Measurements from ENCODE around the gene DNAJA3.

Gene DNAJA3

DNA sequence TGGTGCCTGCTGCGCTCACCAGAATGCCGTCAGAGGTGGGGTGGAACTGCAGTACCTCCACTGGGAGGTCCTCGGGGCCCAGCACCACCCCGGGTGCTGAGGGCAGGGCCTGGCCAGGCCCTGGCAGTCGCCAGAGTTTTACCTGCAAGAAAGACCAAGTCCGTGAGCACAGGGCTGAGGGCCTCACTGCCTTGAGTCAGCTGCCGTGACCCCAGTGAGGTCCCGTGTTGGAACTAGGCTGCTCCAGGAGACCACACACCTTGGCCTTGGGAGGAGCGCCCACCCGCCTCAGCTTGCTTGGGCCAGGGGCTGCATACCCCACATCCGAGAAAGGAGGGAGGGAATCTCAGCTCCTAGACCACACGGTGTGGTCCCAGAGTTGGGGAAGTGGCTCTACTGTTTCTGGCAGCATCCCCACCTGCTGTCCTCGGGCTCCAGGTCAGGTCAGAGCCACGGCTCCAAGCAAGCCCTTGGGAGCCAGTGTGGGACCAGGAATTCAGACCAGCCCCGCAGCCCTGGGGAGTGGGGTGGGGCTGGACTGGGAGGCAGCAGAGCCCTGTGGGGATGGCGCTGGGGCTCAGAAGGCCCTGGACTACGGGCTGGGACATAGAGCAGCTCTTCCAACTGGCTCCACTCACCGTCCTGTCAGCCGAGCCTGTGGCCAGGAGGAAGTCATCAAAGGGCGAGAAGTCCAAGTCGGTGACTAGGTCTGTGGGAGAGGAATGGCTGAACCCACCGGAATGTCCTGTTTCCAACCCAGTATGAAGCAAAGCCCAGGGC, 17.9 kb upstream of the DNAJA3 start:
- DNase-seq (ENCODE audit: low spot score), result no peak

DNA sequence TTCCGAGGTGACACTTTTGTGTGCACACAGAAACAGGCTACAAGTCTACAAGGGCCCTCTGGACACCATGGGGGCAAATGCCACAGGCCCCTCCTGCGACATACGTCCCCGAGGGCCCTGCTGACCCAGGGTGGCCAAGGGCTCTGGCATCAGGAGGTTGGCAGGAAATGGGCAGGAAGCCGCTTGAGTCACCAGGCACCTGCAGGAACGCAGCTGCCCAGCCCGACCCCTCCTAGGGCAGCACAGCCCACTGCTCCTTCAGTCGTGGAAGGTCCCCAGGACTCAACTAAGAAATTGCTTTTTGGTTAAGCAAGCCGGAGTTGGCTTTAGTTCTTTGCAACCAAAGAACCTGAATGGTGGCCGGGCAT, 17.4 kb upstream of the DNAJA3 start:
- DNase-seq (ENCODE audit: low spot score), result no peak

DNA sequence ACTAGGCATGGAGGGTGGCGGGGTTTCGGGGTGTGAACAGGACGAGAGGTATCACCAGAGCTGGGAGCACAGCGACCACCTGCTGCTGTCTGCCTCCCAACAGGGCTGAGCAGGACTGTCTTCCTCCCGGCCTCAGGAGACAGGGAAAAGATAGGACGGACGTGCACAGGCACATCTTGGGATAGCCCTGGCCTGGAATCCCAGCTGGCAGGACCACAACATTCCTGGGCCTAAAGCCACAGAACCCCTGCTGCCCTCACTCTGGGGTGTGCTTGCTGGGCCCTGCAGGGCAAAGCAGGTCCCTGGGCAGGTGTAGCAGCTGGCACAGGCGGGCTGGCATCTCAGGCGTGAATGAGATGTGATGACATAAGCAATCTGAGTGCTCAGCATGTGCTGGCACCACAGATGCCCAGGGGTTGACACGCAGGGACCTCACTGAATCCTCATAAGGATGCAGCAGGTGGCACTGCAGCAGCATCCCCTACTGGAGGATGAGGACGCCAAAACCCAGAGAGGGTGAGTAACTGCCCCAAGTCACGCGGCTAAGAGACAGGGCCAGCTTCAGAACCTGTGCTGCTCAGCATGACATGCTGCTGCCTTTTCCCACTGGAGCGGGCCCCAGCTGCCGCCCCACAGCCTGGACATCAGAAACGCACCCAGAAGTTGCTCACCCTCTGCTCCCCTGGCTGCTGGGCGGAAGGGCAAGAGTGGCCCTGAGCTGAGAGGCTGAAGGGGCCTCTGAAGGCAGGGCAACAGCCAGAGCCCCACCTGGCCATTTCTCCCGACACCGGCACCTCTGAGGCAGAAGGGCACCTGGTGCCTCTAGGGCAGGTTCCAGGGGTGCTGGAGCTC, 16.4 kb upstream of the DNAJA3 start:
- peak; percentile 50 for DNase-seq (ENCODE audit: low spot score)

DNA sequence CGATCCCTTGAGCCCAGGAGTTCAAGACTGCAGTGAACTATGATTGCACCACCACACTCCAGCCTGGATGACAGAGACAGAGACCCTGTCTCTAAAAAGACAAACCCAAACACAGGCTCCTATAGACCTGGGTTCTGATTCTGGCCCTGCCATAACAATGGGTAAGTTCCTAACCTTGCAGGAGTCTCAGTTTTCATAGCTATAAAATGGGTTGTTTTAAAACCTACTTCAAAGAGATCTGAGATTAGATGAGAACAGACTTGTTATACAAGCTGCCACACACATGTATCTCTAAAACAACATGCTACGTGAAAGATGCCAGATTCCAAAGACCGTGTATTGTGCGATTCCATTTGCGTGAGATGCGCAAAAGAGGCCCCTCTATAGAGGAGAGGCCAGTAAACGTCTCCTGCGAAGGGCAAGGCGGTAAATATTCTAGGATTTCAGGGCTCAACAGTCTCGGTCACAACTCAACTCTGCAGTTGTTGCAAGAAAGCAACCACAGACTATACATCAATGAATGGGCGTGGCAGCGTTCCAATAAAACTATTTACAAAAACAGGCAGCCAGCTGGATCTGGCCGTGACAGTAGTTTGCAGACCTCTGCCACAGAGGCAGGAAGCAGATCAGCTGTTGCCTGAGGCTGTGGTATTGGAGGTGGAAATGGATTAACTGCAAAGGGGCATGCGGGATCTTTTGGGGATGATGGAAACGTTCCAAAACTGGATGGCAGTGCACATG, 15.2 kb upstream of the DNAJA3 start:
- peak; percentile 92 for DNase-seq (ENCODE audit: low spot score)

DNA sequence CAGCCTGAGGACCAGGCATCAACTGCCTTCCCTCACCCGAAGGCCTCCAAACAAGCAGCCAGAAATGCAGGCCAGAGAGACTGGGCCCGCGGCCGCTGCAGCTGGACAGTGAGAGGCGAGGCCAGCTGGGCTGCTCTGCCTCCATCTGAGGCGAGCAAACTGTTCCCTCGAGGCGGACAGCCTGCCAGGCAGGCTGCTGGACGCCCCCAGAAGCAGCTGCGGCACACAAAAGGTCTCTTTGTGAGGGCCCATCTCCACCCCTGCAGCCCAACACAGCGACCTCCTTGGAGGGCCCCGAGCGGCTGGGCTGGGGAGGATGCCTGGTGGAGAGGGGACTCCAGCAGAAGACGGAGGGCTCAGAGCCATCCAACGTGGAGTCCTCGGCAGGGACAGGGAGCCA, 14.0 kb upstream of the DNAJA3 start:
- DNase-seq (ENCODE audit: low spot score), result peak; percentile 95

DNA sequence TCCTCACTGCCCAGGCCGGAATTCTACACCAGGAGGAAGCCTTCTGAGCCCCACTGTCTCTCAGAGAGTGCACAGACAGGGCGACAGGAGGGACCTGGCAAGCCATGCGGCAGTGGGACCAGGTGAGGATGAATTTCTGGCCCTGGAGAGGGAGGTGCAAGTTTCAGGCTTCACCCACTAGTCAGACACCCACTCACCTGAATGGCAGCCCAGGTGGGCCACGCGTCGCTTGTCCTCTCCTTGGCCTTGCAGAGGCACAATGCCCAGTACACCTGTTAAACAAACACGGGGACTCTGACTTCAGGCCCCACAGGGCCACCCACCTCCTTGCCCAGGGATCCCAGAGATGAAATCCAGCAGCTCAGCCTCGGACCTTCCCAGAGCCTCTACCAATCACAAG, 13.5 kb upstream of the DNAJA3 start:
- DNase-seq (ENCODE audit: low spot score), result no peak

DNA sequence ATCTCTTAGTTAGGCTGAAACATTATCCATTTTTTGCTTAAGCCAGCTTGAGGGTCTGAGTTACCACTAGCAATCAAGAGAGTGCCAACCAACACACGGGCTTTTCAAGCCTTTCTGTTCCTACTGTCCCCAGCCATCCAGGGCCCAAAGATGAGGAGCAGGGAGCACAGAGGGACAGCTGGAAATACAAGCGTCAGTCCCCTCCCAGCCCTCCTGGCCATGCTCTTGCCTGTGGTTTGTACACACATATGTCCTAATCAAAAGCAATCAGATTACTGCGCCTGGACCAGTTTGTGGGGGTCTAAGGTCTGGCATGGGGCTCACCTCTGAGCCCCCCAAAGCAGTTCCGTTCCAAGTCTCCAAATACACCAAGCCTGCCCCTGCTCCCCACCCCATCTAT, 12.8 kb upstream of the DNAJA3 start:
- DNase-seq (ENCODE audit: low spot score), result no peak

DNA sequence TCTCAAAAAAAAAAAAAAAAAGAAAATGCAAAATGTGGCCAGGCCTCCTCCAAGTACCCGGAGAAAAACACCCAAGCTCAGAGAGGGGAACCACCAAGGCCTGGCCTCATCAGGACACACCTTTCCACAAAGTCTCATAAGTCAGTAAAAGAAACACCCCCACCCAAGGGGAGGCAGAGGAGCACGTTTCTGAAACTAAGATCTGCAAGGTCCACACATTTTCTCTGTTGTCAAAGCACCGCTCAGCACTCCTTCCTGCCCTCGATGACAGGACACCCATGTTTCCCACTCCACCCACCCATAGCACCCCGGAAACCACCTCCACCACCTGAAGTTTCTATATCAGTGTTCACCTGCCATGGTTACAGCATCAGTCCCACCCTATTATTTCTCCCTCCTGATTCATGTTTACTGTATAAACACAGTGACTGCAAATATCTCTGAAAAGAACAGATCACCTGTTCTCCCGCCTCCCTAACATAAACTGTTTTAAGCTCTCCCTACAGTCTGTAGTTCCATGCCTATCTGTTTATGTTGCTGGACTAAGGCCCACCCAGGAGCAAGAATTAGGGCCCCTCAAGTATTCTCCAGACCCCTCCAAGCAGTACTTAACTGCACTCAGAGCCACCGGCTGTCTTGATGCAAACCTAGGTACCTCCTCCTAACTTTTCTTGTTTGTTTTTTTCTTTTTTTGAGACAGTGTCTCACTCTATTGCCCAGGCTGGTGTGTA, 11.3 kb upstream of the DNAJA3 start:
- no peak for DNase-seq (ENCODE audit: low spot score)

DNA sequence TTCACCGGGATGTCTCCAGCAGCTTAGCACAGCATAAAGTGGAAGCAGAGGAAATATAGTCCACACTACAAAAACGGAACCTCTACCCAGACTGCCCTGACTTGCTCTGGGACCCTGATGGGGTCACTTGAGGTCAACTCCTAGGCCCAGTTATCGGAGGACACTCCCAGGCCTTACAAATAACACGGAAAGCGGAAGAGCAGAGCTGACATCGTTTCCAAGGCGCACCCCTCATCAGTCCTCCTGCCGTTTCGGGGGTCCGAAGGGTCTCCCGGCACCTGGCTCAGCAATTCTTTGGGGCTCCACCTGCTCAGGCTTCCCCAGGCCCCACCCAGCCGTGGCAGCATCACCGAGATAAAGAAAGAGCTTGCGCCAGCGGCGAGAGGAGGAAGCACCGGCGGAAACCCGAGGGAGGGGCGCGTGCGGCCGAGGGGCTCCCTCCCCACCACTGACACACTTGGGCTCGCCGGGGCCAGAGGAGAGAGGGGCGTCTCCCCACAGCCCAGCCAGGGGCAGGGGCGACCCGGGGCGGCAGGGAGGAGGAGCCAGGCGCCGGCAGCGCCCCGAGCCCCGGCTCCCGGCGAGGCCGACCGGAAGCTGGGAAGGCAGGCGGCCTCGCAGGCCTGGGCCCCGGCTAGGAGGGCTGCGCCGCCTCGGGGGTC, 10.0 kb upstream of the DNAJA3 start:
- DNase-seq (ENCODE audit: low spot score), result no peak

DNA sequence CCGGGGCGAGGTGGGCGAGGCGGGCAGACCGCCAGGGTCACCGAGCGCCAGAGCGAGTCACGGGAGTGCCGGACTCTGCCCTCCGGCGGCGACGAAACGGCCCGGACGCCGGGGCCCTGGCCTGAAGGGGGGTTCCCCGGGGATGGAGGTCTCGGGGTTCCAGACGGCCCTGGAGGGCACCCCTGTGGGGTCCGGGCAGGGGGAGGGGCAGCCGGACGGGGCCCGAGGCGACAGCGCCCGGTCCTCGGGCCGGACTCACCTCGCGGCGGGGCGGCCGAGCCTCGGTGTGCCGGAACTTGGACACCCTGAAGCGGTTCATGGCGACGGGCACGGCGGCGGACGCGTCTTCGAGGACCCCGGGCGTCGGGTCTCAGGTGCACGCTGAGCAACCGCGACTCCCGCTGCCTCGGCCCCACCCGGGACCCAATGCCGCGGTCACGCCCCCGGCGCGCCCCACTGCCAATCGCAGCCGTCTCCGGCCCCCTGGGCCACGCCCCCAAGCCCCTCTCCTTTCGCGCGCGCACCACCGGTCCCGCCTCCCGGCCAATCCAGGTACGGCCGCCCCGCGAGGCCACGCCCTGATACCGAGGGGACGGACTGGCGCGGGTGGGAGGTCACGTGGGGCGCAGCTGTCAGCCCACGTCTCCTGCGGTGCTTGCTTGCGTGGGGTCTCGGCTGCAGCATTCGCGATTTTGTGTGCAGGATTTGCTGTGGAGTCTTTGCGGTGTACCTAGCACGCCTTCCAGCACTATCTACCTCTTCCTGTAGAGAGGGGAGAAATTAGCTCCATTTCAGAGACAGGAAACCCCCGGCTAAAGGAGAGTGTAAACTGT, 9.3 kb upstream of the DNAJA3 start, which contains the start of gene CORO7:
Gene CORO7 (minus strand): TSS at position 397 of the 833 bp plus-strand sequence. CDS start 78 bp downstream, at position 319.
- DNase-seq (ENCODE audit: low spot score), result peak; percentile 95

DNA sequence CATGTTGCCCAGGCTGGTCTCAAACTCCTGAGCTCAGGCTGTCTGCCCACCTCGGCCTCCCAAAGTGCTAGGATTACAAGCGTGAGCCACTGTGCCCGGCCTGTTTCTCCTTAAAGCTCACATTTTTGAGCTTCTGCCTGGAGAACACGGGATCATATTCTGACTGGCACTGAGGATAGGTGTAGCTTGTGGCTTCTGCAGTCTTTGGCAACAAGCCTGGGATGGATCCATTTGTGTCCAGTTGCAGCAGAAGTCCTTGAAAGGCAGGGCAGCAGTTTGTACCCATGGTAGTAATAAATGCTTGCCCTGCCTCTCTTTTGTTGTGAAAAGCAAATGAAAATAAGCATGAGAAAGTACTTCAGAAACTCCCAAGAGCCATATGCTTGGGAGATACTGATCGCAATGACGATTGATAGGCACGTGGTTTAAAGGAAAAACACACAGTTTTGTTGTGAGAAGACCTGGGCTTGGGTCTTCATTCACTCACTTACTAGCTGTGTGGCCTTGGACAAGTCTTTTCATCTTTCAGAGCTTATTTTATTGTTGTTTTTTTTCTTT, 6.2 kb upstream of the DNAJA3 start:
- DNase-seq (ENCODE audit: low spot score), result no peak

DNA sequence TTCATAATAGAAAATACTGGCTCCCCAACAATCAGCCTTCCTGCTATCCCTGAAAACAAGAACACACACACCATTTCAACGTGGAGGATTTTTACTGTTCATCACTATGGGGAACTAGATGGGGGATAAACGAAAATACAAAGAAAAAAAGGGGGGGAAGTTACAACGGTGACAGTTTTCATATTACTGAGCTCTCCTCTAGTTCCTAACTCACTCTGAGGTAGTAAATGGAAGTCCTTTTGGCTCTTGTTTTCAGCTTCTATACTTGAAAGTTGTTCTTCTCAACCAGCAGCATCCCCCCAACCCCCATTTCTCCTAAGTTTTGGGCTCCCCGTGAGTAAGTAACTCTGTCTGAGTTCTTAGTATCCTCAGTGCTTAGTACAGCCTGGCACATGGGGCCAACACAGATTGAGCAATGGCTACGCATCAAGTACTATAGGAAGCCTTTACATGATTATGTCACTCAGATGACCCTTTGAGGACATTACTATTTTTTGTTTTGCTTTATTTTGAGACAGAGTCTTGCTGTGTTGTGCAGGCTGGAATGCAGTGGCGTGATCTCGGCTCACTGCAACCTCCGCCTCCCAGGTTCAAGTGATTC, 5.1 kb upstream of the DNAJA3 start:
- no peak for DNase-seq (ENCODE audit: low spot score)

DNA sequence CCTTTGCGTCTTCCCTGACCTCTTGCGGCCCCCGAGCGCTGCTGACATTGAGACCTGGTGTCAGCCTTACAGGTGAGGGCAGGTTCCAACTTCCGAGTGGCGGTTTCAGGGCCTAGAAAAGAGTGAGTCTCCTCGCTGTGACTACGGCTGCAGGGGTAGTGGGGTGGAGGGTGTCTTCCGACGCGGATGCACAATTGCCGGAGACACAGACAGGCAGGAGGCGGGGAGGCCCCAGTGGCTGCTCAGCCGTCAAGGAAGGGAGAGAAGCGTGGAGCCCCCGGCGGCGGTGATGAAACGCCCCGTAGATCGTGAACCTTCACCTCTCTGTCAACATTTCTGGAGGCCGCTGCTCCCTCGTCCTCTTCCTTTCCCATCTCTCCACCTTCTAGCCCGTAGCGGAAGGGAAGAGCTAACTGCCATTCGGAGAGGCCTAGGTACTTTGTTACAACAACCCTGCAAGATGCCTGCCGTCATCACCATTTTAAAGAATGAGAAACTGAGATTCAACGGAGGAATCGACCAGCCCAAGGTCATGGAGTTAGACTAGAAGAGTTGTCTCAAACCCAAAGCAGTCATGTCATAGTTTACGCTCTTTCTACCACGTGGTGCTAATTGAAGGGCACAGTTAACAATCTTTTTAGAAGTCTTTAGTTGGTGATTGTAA, 485 bp downstream of the DNAJA3 start:
- DNase-seq (ENCODE audit: low spot score), result no peak

DNA sequence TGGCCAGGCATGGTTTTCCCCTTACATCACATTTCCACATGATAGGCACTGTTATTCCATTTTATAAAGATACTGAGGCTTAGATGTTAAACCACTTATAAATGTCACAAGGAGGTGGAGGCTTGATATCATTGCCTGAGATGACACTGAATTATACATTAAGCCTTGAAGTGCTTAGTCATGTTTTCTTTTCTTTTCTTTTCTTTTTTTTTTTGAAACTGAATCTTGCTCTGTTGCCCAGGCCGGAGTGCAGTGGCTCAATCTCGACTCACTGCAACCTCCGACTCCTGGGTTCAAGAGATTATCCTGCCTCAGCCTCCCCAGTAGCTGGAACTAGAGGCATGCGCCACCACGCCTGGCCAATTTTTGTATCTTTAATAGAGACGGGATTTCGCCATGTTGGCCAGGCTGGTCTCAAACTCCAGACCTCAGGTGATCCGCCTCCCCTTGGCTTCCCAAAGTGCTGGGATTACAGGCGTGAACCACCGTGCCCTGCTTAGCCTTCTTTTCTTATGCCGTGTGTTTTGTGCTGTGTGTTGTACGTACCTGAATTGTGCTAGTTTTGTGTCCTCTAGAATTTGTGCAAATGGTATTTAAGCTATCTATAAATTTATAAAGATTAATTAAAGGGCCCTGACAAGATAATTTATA, 1.2 kb downstream of the DNAJA3 start:
- no peak for DNase-seq (ENCODE audit: low spot score)

DNA sequence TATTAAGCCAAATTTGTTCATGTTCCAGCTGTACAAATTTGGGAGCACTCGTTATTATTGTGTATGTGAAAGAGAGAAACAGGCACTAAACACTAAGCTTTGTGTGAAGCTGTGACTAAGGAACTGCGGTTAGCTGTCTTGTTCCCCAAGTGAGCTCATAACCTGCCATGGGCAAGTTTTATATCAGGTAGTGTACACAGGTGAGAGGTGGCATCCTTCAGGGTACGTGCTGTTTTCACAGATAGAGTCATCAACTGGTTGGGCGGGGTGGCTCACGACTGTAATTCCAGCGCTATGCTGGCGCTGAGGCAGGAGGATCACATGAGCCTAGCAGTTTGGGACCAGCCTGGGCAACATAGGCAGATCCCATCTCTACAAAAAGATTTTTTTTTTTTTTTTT, 2.8 kb downstream of the DNAJA3 start:
- DNase-seq (ENCODE audit: low spot score), result no peak

DNA sequence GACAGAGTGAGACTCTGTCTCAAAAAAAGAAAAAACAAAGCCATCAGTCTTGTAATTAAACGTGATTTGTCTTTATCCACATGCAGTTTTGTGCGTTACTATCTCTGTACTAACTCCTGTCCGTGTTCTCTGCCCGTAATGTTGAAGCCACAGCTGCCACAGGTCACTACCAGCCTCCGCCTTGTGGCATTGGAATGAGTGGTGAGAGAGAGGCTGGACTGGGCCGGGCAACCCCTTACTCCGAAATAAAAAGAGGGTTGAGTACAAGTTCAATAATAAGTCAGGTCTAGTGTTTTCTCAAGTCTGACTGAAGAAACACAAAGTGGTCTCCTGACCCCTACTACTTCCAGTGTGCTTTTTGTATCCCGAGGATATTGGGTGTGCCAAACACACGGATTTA, 5.4 kb downstream of the DNAJA3 start:
- no peak for DNase-seq (ENCODE audit: low spot score)

DNA sequence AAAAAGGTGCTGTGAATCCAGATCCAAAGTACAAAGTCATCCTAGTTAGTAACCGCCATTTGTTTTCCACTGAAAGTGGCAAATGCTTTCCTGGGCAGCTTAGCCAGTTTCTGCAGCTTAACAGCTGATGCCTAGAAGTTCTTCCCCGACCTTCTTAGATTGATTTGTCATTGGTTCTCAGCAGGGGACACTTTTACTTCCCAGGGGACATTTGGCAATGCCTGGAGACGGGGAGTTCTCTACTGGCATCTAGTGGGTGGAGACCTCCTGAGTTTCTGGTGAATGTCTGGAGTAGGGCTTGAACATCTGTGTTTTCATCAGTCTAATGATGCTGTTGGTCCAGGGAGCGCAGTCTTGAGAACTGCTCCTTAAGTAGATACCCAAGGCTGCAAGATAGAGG, 7.6 kb downstream of the DNAJA3 start:
- DNase-seq (ENCODE audit: low spot score), result no peak

DNA sequence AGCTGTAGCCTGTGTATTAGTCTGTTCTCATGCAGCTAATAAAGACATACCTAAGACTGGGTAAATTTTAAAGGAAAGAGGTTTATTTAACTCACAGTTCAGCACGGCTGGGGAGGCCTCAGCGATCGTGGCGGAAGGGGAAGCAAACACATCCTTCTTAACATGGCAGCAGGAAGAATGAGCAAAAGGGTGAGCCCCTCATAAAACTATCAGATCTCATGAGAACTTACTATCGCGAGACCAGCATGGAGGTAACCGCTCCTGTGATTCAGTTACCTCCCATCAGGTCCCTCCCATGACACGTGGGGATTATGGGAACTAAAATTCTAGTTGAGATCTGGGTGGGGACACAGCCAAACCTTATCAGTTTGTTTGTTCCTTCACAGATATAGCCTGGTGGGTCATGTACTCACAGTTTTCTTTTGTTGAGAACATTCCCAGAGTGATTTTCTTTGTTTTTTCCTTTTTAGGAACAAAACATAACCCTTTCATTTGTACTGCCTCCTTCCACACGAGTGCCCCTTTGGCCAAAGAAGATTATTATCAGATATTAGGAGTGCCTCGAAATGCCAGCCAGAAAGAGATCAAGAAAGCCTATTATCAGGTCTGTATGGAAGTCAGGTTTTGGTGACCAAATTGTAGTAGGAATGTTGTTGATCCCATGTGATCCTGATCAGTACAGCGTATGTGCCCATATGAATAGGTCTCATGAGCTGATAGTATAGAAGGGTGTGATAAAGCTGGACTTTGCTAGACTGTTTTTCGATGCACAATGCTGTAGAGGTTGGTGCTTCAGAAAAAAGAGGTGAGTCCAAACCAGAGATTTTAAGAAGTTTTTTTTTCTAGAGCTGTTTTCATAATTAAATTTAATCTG, 8.5 kb downstream of the DNAJA3 start:
- DNase-seq (ENCODE audit: low spot score), result no peak
